ENCODE results near the gene LRMDA.

The LRMDA gene

GRCh38 chr10:76184647-76185046 is 753.2 kb downstream of the LRMDA start:
- Histone ChIP-seq H3K9me3 (ENCODE audit: insufficient read depth, low read length) (no peaks in the 10 kb centered on the region), H3K4me2 (ENCODE audit: low read length) (no peak overlapping the region), H3K27me3 (ENCODE audit: low read depth, low read length) (no peaks in the 10 kb centered on the region), H3K79me2 (ENCODE audit: low read length) (no peaks in the 10 kb centered on the region), H3K36me3 (replicated peaks; ENCODE audit: low read depth, low read length) (no peaks in the 10 kb centered on the region), H2AFZ (ENCODE audit: low read depth, low read length) (no peak overlapping the region), H3K4me3 (ENCODE audit: low read length) (no peak overlapping the region), H3K9ac (ENCODE audit: low read length) (no peak overlapping the region), H3K4me1 (ENCODE audit: low read length) (no peaks in the 10 kb centered on the region), H3K27ac (ENCODE audit: low read length) (no peak overlapping the region), H4K20me1 (ENCODE audit: insufficient read depth, low read length) (no peaks in the 10 kb centered on the region)
- TF ChIP-seq EZH2phosphoT487 (IDR thresholded peaks at IDR 0.05; ENCODE audit: low read depth), result no peak
- no peak for TF ChIP-seq CTCF (IDR thresholded peaks at IDR 0.05; ENCODE audit: low read depth, low read length)

- H2AFZ ChIP-seq (ENCODE audit: low read depth, low read length), result no peak overlapping the region
- TF ChIP-seq EZH2phosphoT487 (IDR thresholded peaks at IDR 0.05; ENCODE audit: low read depth) (no peak), CTCF (IDR thresholded peaks at IDR 0.05; ENCODE audit: low read depth, low read length) (no peak)
- H3K4me3 ChIP-seq (ENCODE audit: low read length), result no peak overlapping the region
- no peaks in the 10 kb centered on the region for H3K79me2 ChIP-seq (ENCODE audit: low read length)
- H3K36me3 ChIP-seq (replicated peaks; ENCODE audit: low read depth, low read length), result no peaks in the 10 kb centered on the region
- H3K27ac ChIP-seq (ENCODE audit: low read length), result no peak overlapping the region
- no peaks in the 10 kb centered on the region for H4K20me1 ChIP-seq (ENCODE audit: insufficient read depth, low read length)
- H3K4me2 ChIP-seq (ENCODE audit: low read length), result no peak overlapping the region
- H3K9me3 ChIP-seq (ENCODE audit: insufficient read depth, low read length), result no peaks in the 10 kb centered on the region
- no peaks in the 10 kb centered on the region for H3K27me3 ChIP-seq (ENCODE audit: low read depth, low read length)
- H3K4me1 ChIP-seq (ENCODE audit: low read length), result no peaks in the 10 kb centered on the region
- H3K9ac ChIP-seq (ENCODE audit: low read length), result no peak overlapping the region
Measured at GRCh38 chr10:76185471-76186301, 754.3 kb downstream of the LRMDA start.

- Histone ChIP-seq H3K27me3 (ENCODE audit: low read depth, low read length) (no peaks in the 10 kb centered on the region), H4K20me1 (ENCODE audit: insufficient read depth, low read length) (no peaks in the 10 kb centered on the region), H3K79me2 (ENCODE audit: low read length) (no peaks in the 10 kb centered on the region), H3K9ac (ENCODE audit: low read length) (no peak overlapping the region), H3K4me2 (ENCODE audit: low read length) (no peak overlapping the region), H3K27ac (ENCODE audit: low read length) (no peak overlapping the region), H3K4me1 (ENCODE audit: low read length) (no peaks in the 10 kb centered on the region), H3K4me3 (ENCODE audit: low read length) (no peak overlapping the region), H2AFZ (ENCODE audit: low read depth, low read length) (no peak overlapping the region), H3K9me3 (ENCODE audit: insufficient read depth, low read length) (no peaks in the 10 kb centered on the region), H3K36me3 (replicated peaks; ENCODE audit: low read depth, low read length) (no peaks in the 10 kb centered on the region)
- TF ChIP-seq CTCF (IDR thresholded peaks at IDR 0.05; ENCODE audit: low read depth, low read length) (no peak), EZH2phosphoT487 (IDR thresholded peaks at IDR 0.05; ENCODE audit: low read depth) (no peak)
Measured at GRCh38 chr10:76188216-76188615, 756.8 kb downstream of the LRMDA start.

- H3K9me3 ChIP-seq (ENCODE audit: insufficient read depth, low read length), result no peaks in the 10 kb centered on the region
- H3K9ac ChIP-seq (ENCODE audit: low read length), result no peak overlapping the region
- no peaks in the 10 kb centered on the region for H3K4me1 ChIP-seq (ENCODE audit: low read length)
- no peak for TF ChIP-seq CTCF (IDR thresholded peaks at IDR 0.05; ENCODE audit: low read depth, low read length)
- no peaks in the 10 kb centered on the region for H4K20me1 ChIP-seq (ENCODE audit: insufficient read depth, low read length)
- no peak overlapping the region for H3K4me2 ChIP-seq (ENCODE audit: low read length)
- H3K27ac ChIP-seq (ENCODE audit: low read length), result no peak overlapping the region
- no peaks in the 10 kb centered on the region for H3K79me2 ChIP-seq (ENCODE audit: low read length)
- H2AFZ ChIP-seq (ENCODE audit: low read depth, low read length), result no peak overlapping the region
- H3K36me3 ChIP-seq (replicated peaks; ENCODE audit: low read depth, low read length), result no peaks in the 10 kb centered on the region
- H3K27me3 ChIP-seq (ENCODE audit: low read depth, low read length), result no peaks in the 10 kb centered on the region
- no peak overlapping the region for H3K4me3 ChIP-seq (ENCODE audit: low read length)
Measured at GRCh38 chr10:76190634-76191270, 759.3 kb downstream of the LRMDA start.

Measured in OCI-LY3 (cell line).